PC-9 (cell line): ENCODE measurements around the gene TTC28. TPM values are rescaled to one million over a fixed set of nuclear protein-coding genes. Genes with fewer than 3 reads are reported as not detected.
"Not testable (repeated sequence)": the region's sequence is repeated elsewhere in the genome, so short reads cannot be mapped to it uniquely, and the experiment has no call there.

Experiments
- BruUV-seq: library from RNA; stranded (reverse); fragments of 400-500 nt; replicated peaks from 2 replicates; lab custom pipeline; 2021; lab: Mats Ljungman, UMichigan
- CTCF ChIA-PET: fragments of 300-600 bp; sonication (Branson Sonifier 250); formaldehyde crosslinking; loops from one replicate; lab custom pipeline; 2022; ENCODE audit warnings: antibody characterized with exemption; lab: Charles Lee
- POLR2A ChIA-PET: fragments of 300-600 bp; sonication (Branson Sonifier 250); formaldehyde crosslinking; loops from one replicate; lab custom pipeline; 2022; ENCODE audit warnings: antibody characterized with exemption; ENCODE audit not compliant: unreplicated experiment; lab: Charles Lee
- DNase-seq, 2 experiments: peaks; one replicate each; pipeline versions ENCODE4 v3.0.0 to v3.0.0-alpha.2; 2015 to 2022; ENCODE audit warnings: mixed read lengths in 1 of 2
- H2AFZ ChIP-seq: fragments of 200-600 bp; sonication (generic); 2 replicates; pipeline ENCODE4 v1.8.1; 2017; ENCODE audit warnings: antibody characterized with exemption
- H3F3A ChIP-seq: fragments of 200-600 bp; sonication (generic); 2 replicates; pipeline ENCODE4 v1.8.1; 2017; ENCODE audit warnings: antibody characterized with exemption, mild to moderate bottlenecking, low read depth; ENCODE audit not compliant: insufficient read depth
- H3K27ac ChIP-seq: fragments of 200-600 bp; sonication (generic); 2 replicates; pipeline ENCODE4 v1.6.1; 2016; ENCODE audit warnings: mixed run types
- H3K27me3 ChIP-seq: fragments of 200-600 bp; sonication (generic); 2 replicates; pipeline ENCODE4 v1.6.1; 2016; ENCODE audit warnings: low read depth, mixed run types; ENCODE audit not compliant: insufficient read depth
- H3K36me3 ChIP-seq: fragments of 200-600 bp; sonication (generic); 2 replicates; pipeline ENCODE4 v1.6.1; 2016; ENCODE audit warnings: low read depth, mixed run types
- H3K4me1 ChIP-seq: fragments of 200-600 bp; sonication (generic); replicated peaks from 2 replicates; pipeline ENCODE4 v1.6.1; 2016; ENCODE audit warnings: mixed run types; ENCODE audit not compliant: insufficient read depth
- H3K4me2 ChIP-seq: fragments of 200-600 bp; sonication (generic); 2 replicates; pipeline ENCODE4 v1.6.1; 2017; ENCODE audit warnings: mixed run types
- H3K4me3 ChIP-seq: fragments of 200-600 bp; sonication (generic); 2 replicates; pipeline ENCODE4 v1.6.1; 2016; ENCODE audit warnings: mixed run types
- H3K79me2 ChIP-seq: fragments of 200-600 bp; sonication (generic); 2 replicates; pipeline ENCODE4 v1.6.1; 2017; ENCODE audit warnings: low read depth, mixed run types
- H3K9me2 ChIP-seq: fragments of 200-600 bp; sonication (generic); 2 replicates; pipeline ENCODE4 v1.8.1; 2017; ENCODE audit warnings: mild to moderate bottlenecking; ENCODE audit not compliant: insufficient read depth
- H3K9me3 ChIP-seq: fragments of 200-600 bp; sonication (generic); 2 replicates; pipeline ENCODE4 v1.8.1; 2016; ENCODE audit warnings: low read depth; ENCODE audit not compliant: insufficient read depth
- H4K20me1 ChIP-seq: fragments of 200-600 bp; sonication (generic); 2 replicates; pipeline ENCODE4 v1.8.1; 2017; ENCODE audit not compliant: insufficient read depth
- CTCF ChIP-seq: fragments of 200-600 bp; sonication (generic); conservative IDR thresholded peaks from 2 replicates; pipeline ENCODE4 v1.6.1; 2017; ENCODE audit warnings: mixed run types, antibody characterized with exemption, mild to moderate bottlenecking, moderate library complexity
- EZH2 ChIP-seq: fragments of 200-600 bp; sonication (generic); IDR thresholded peaks from 2 replicates; pipeline ENCODE4 v1.8.0; 2017; ENCODE audit warnings: antibody characterized with exemption, low read depth
- intact Hi-C: fragments of 100-400 bp; cut with micrococcal nuclease; formaldehyde crosslinking; loops from one replicate; pipeline ENCODE4 v1.10.0; 2022; ENCODE audit not compliant: unreplicated experiment
- total RNA-seq: library from RNA; stranded (reverse); gene quantifications from 2 replicates; pipeline ENCODE4 v1.2.3, GENCODE V29; 2021

TTC28 gene
- total RNA-seq, 1 experiment from 2014 or later = 6.7 TPM

GRCh38 chr22:28627791-28628190, 51.8 kb downstream of the TTC28 start:
- H3K9me3 ChIP-seq = no peaks in the 10 kb centered on the region
- no TSS peak for BruUV-seq
- no peaks in the 10 kb centered on the region for H3K9me2 ChIP-seq
- ChIA-PET CTCF (no interaction called here), POLR2A (no interaction called here)
- H3K27me3 ChIP-seq = no peaks in the 10 kb centered on the region
- no peaks in the 10 kb centered on the region for H3K79me2 ChIP-seq
- no peak overlapping the region for H2AFZ ChIP-seq
- TF ChIP-seq EZH2 (no peak), CTCF (no peak)
- no peak overlapping the region for H3K27ac ChIP-seq
- H3K36me3 ChIP-seq = no peaks in the 10 kb centered on the region
- no peaks in the 10 kb centered on the region for H4K20me1 ChIP-seq
- no peak overlapping the region for H3K4me2 ChIP-seq
- no peaks in the 10 kb centered on the region for H3F3A ChIP-seq
- no peaks in the 10 kb centered on the region for H3K4me1 ChIP-seq
- no peak overlapping the region for H3K4me3 ChIP-seq
- intact Hi-C loops = no loop called here
- DNase-seq = no peak

- Histone ChIP-seq H3K27ac (no peak overlapping the region), H3K4me1 (no peaks in the 10 kb centered on the region), H3K4me2 (no peak overlapping the region), H3K4me3 (no peak overlapping the region), H3F3A (no peaks in the 10 kb centered on the region), H3K9me3 (no peaks in the 10 kb centered on the region), H2AFZ (no peak overlapping the region), H4K20me1 (no peaks in the 10 kb centered on the region), H3K9me2 (no peaks in the 10 kb centered on the region), H3K79me2 (no peaks in the 10 kb centered on the region), H3K27me3 (no peaks in the 10 kb centered on the region), H3K36me3 (no peaks in the 10 kb centered on the region)
- ChIA-PET CTCF (no interaction called here), POLR2A (no interaction called here)
- DNase-seq = no peak
- intact Hi-C loops = no loop called here
- BruUV-seq = no TSS peak
- TF ChIP-seq EZH2 (no peak), CTCF (no peak)
Observed at GRCh38 chr22:28620244-28620922, 59.3 kb downstream of the TTC28 start.

- no peaks in the 10 kb centered on the region for H3K36me3 ChIP-seq
- H3K27me3 ChIP-seq = no peaks in the 10 kb centered on the region
- no peak overlapping the region for H3K4me2 ChIP-seq
- no peak for DNase-seq
- CTCF ChIA-PET = interaction anchor here (0.6 kb wide), 2 partner anchors 166 to 535 kb away, joined by 3 to 10 read pairs; no protein-coding TSS in a partner anchor
- no peaks in the 10 kb centered on the region for H3K9me2 ChIP-seq
- no peaks in the 10 kb centered on the region for H3K4me1 ChIP-seq
- intact Hi-C loops = no loop called here
- TF ChIP-seq EZH2 (no peak), CTCF (no peak)
- H3K9me3 ChIP-seq = no peaks in the 10 kb centered on the region
- no peaks in the 10 kb centered on the region for H4K20me1 ChIP-seq
- no peaks in the 10 kb centered on the region for H3K79me2 ChIP-seq
- H3F3A ChIP-seq = no peaks in the 10 kb centered on the region
- no peak overlapping the region for H2AFZ ChIP-seq
- BruUV-seq = no TSS peak
- POLR2A ChIA-PET = no interaction called here
- H3K4me3 ChIP-seq = no peak overlapping the region
- no peak overlapping the region for H3K27ac ChIP-seq
Observed at GRCh38 chr22:28619236-28619635, 60.4 kb downstream of the TTC28 start.

GRCh38 chr22:28615423-28615822, 64.2 kb downstream of the TTC28 start:
- POLR2A ChIA-PET, H3K36me3 ChIP-seq, intact Hi-C loops, H3K4me2 ChIP-seq, H3K4me1 ChIP-seq, H3K9me3 ChIP-seq, H3F3A ChIP-seq, H3K9me2 ChIP-seq, BruUV-seq, H3K79me2 ChIP-seq, H4K20me1 ChIP-seq, H3K27me3 ChIP-seq, H2AFZ ChIP-seq, DNase-seq, H3K27ac ChIP-seq, CTCF ChIA-PET, H3K4me3 ChIP-seq: not testable (repeated sequence)
